ENCODE data around the gene SLC9A9.

The SLC9A9 gene

DNA sequence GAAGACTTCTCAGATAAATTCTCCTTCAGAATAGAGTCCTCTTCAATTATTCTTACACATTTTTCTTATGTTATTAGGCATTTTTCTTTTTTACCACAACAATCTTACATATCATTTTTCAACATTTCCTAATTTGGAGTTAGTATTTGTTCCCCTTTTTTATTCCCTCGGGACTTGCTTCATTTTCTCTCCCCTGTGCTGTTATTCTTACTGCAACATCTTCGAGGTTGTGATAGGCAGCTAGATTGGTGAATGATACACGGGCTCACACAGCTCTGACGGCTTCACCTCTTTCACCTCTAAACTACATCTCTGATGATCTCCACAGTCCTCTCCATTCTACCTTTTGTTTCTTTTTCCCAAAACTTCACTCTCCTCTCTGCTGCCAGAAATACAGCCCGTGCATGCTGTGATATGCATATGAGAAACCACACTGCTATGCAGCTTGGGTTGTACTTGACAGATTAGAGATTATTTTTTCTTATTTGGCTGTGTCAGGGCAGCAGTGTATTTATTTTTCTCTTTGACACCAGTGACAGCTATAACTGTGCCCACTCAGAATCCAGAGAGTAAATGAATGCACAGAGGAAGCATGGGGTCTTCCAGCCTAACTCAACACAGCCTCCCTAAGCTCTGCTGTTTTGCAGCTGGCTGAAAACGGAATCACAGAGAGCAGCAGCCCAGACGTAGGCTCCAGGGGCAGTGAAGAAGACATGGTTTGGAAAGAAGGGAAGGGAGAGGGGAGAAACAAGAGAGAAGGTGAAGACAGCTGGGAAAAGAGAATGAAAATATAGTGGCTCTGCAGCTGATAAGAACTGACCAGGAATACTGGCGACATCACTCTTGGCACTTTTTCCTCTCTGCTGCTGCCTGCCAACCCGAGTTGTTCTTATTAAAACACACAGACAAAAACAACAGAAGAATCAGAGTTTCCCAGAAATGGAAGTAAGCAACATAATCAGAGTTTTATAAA, 61.8 kb downstream of the SLC9A9 start:
- Histone ChIP-seq H3K36me3 (ENCODE audit: insufficient read depth, low read length) (no peaks in the 10 kb centered on the region), H3K9ac (ENCODE audit: low read depth, low read length) (no peak overlapping the region), H3K4me3 (ENCODE audit: low read depth in 1 of 2, low read length in 2 of 2) (no peak overlapping the region), H4K20me1 (ENCODE audit: insufficient read depth, low read length) (no peaks in the 10 kb centered on the region), H3K4me1 (ENCODE audit: insufficient read depth, low read length) (no peaks in the 10 kb centered on the region), H3K27me3 (ENCODE audit: insufficient read depth, low read length, poor library complexity) (no peaks in the 10 kb centered on the region), H2AFZ (ENCODE audit: low read depth, low read length) (no peak overlapping the region), H3K9me3 (ENCODE audit: insufficient read depth, low read length, severe bottlenecking) (no peaks in the 10 kb centered on the region), H3K79me2 (ENCODE audit: insufficient read depth, low read length) (no peaks in the 10 kb centered on the region), H3K27ac (ENCODE audit: low read length) (no peak overlapping the region), H3K4me2 (ENCODE audit: insufficient read depth, low read length) (no peak overlapping the region)
- ATAC-seq (ENCODE audit: insufficient read depth, low read depth) (no peak), DNase-seq (no peak)
- no peak for TF ChIP-seq EZH2 (IDR thresholded peaks at IDR 0.05; ENCODE audit: borderline replicate concordance, low read depth, low read length, severe bottlenecking)

DNA sequence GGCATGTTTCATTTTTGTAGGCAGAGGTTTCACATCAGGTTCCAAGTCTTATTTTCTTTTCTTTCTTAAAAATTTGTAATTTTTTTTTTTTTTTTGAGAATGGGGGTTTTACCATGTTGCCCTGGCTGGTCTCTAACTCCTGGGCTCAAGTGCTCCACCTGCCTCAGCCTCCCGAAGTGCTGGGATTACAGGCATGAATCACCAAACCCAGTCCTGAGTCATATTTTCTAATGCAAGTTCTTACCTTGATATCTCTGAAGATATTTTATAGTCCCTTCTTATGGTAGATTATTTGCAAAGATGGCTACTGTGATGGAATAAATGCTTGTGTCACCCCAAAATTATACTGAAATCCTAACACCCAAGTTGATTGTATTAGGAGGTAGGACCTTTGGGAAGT, 63.8 kb downstream of the SLC9A9 start:
- no peak overlapping the region for H3K4me2 ChIP-seq (ENCODE audit: insufficient read depth, low read length)
- H3K27me3 ChIP-seq (ENCODE audit: insufficient read depth, low read length, poor library complexity), result no peaks in the 10 kb centered on the region
- no peak overlapping the region for H3K9ac ChIP-seq (ENCODE audit: low read depth, low read length)
- DNase-seq (no peak), ATAC-seq (ENCODE audit: insufficient read depth, low read depth) (no peak)
- TF ChIP-seq CTCF (IDR thresholded peaks at IDR 0.05; ENCODE audit: borderline replicate concordance, extremely low read depth, low read length, poor library complexity, severe bottlenecking) (no peak), EZH2 (IDR thresholded peaks at IDR 0.05; ENCODE audit: borderline replicate concordance, low read depth, low read length, severe bottlenecking) (no peak)
- no peaks in the 10 kb centered on the region for H3K4me1 ChIP-seq (ENCODE audit: insufficient read depth, low read length)
- H3K27ac ChIP-seq (ENCODE audit: low read length), result no peak overlapping the region
- no peaks in the 10 kb centered on the region for H4K20me1 ChIP-seq (ENCODE audit: insufficient read depth, low read length)
- no peaks in the 10 kb centered on the region for H3K79me2 ChIP-seq (ENCODE audit: insufficient read depth, low read length)
- no peaks in the 10 kb centered on the region for H3K9me3 ChIP-seq (ENCODE audit: insufficient read depth, low read length, severe bottlenecking)
- no peaks in the 10 kb centered on the region for H3K36me3 ChIP-seq (ENCODE audit: insufficient read depth, low read length)
- no peak overlapping the region for H3K4me3 ChIP-seq (ENCODE audit: low read depth in 1 of 2, low read length in 2 of 2)
- no peak overlapping the region for H2AFZ ChIP-seq (ENCODE audit: low read depth, low read length)

DNA sequence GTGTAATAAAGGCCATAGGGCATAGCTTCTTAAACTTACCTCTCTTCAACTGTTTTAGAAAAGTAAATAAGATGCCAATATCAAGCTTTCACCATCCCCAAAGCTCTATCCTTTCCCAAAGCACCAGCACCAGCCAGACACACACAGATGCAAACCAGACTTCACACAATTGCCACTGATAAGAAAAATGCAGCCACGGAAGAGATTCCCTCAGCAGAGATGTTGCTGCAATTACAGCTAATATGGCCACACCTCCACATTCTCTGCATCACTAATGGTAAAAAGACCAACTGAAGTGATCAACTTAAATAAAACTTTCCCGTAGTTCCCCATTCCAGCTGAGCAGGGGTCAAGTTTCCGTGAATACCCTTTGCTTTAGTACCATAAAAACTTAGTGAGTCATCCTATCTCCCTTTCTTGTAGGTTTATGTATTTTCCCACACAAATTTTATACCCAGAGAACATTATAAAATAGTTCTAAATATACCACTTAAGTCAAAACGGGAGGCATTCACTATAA, 64.4 kb downstream of the SLC9A9 start:
- Histone ChIP-seq H2AFZ (ENCODE audit: low read depth, low read length) (no peak overlapping the region), H3K4me2 (ENCODE audit: insufficient read depth, low read length) (no peak overlapping the region), H3K4me1 (ENCODE audit: insufficient read depth, low read length) (no peaks in the 10 kb centered on the region), H3K36me3 (ENCODE audit: insufficient read depth, low read length) (no peaks in the 10 kb centered on the region), H3K9ac (ENCODE audit: low read depth, low read length) (no peak overlapping the region), H4K20me1 (ENCODE audit: insufficient read depth, low read length) (no peaks in the 10 kb centered on the region), H3K79me2 (ENCODE audit: insufficient read depth, low read length) (no peaks in the 10 kb centered on the region), H3K27me3 (ENCODE audit: insufficient read depth, low read length, poor library complexity) (no peaks in the 10 kb centered on the region), H3K4me3 (ENCODE audit: low read depth in 1 of 2, low read length in 2 of 2) (no peak overlapping the region), H3K27ac (ENCODE audit: low read length) (no peak overlapping the region), H3K9me3 (ENCODE audit: insufficient read depth, low read length, severe bottlenecking) (no peaks in the 10 kb centered on the region)
- no peak for DNase-seq
- TF ChIP-seq EZH2 (IDR thresholded peaks at IDR 0.05; ENCODE audit: borderline replicate concordance, low read depth, low read length, severe bottlenecking), result no peak
- no peak for TF ChIP-seq CTCF (IDR thresholded peaks at IDR 0.05; ENCODE audit: borderline replicate concordance, extremely low read depth, low read length, poor library complexity, severe bottlenecking)
- no peak for ATAC-seq (ENCODE audit: insufficient read depth, low read depth)

- H3K4me3 ChIP-seq (ENCODE audit: low read depth in 1 of 2, low read length in 2 of 2), result peak overlapping the region in 1 of 2 experiments; percentile 14; a peak in 1 of 4 replicates
- no peaks in the 10 kb centered on the region for H3K9me3 ChIP-seq (ENCODE audit: insufficient read depth, low read length, severe bottlenecking)
- peaks cover 4% of the 10 kb centered on the region; the same call in 1 of the 2 replicates for H3K4me1 ChIP-seq (ENCODE audit: insufficient read depth, low read length)
- peak; percentile 43 for TF ChIP-seq EZH2 (IDR thresholded peaks at IDR 0.05; ENCODE audit: borderline replicate concordance, low read depth, low read length, severe bottlenecking)
- TF ChIP-seq CTCF (IDR thresholded peaks at IDR 0.05; ENCODE audit: borderline replicate concordance, extremely low read depth, low read length, poor library complexity, severe bottlenecking), result peak; percentile 71
- no peak overlapping the region for H3K27ac ChIP-seq (ENCODE audit: low read length)
- H3K27me3 ChIP-seq (ENCODE audit: insufficient read depth, low read length, poor library complexity), result peaks cover 5% of the 10 kb centered on the region
- H3K79me2 ChIP-seq (ENCODE audit: insufficient read depth, low read length), result no peaks in the 10 kb centered on the region
- H3K4me2 ChIP-seq (ENCODE audit: insufficient read depth, low read length), result peak overlapping the region; percentile 52
- no peaks in the 10 kb centered on the region for H3K36me3 ChIP-seq (ENCODE audit: insufficient read depth, low read length)
- ATAC-seq (ENCODE audit: insufficient read depth, low read depth) (peak; percentile 96), DNase-seq (peak; percentile 27)
- no peaks in the 10 kb centered on the region for H4K20me1 ChIP-seq (ENCODE audit: insufficient read depth, low read length)
- H3K9ac ChIP-seq (ENCODE audit: low read depth, low read length), result no peak overlapping the region
- H2AFZ ChIP-seq (ENCODE audit: low read depth, low read length), result peak overlapping the region; percentile 61; the same call in 1 of the 2 replicates
Measured at GRCh38 chr3:143775459-143775858, 72.8 kb downstream of the SLC9A9 start.

Measured in DND-41 (cell line).